ENCODE results near the gene OBSCN. TPM values are rescaled to one million over a fixed set of nuclear protein-coding genes. Genes with fewer than 3 reads are reported as not detected.
A peak's percentile ranks its signal among the peaks of the same experiment; 100 is the strongest.

OBSCN gene
- total and polyA plus RNA-seq, 11 donors = 155 to 524 (median 354) TPM

DNA sequence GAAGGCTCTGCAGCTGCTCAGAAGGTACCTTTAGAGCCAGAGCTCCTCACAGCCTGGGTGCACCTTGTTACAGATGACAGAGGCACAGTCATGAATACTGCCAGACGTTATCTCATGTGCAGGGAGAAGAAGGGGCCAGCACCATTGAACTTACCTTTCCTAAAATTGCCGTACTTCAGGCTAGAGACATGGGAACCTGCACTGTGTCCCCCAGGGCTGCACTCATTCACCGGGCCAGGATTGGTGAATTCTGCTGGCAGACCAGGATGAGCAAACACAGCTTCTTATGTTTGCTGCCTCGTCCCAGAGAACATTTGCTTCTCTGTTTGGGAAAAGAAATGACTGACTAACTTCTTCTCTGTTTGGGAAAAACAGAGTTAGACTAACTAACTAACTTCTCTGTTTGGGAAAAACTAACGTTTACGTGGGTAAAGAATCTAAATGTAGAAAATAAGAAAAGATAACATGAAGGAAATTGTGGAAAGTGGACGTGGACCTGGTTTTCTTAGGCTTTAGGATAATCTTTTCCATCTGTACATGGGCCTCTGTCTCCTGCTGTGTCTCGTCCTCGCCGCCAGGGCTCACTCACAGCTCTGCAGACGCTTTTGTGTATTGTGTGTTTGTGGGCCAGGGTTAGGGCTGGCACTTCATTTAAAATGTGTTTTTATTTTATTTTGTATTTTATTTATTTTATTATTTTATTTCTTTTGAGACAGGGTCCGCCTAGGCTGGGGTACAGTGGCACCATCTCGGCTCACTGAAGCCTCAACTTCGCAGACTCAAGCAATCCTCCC is 9.9 kb downstream of the OBSCN start:
- 63 to 76% (median 69%) methylated on average over 14 of the region's 14 CpGs for WGBS, 4 donors
- intact Hi-C loops (cut with DNase I) = loop anchor here in 1 of 10 donors (10.0 kb wide), 1 partner anchor 237 kb away; a partner anchor contains a TSS
- Histone ChIP-seq H3K9me3 (no peaks in the 10 kb centered on the region), H3K27ac (peak overlapping the region in 1 of 12 donors; percentile 99), H3K4me1 (peaks cover 0 to 56% (median 16%) of the 10 kb centered on the region in 12 donors), H3K36me3 (peaks cover 0 to 82% (median 49%) of the 10 kb centered on the region in 9 donors), H3K27me3 (peaks cover 0 to 5% (median 0%) of the 10 kb centered on the region in 9 donors), H3K4me3 (no peak overlapping the region)
- no peak for ATAC-seq
- TF ChIP-seq, protein P1, sequence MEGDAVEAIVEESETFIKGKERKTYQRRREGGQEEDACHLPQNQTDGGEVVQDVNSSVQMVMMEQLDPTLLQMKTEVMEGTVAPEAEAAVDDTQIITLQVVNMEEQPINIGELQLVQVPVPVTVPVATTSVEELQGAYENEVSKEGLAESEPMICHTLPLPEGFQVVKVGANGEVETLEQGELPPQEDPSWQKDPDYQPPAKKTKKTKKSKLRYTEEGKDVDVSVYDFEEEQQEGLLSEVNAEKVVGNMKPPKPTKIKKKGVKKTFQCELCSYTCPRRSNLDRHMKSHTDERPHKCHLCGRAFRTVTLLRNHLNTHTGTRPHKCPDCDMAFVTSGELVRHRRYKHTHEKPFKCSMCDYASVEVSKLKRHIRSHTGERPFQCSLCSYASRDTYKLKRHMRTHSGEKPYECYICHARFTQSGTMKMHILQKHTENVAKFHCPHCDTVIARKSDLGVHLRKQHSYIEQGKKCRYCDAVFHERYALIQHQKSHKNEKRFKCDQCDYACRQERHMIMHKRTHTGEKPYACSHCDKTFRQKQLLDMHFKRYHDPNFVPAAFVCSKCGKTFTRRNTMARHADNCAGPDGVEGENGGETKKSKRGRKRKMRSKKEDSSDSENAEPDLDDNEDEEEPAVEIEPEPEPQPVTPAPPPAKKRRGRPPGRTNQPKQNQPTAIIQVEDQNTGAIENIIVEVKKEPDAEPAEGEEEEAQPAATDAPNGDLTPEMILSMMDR (IDR thresholded peaks at IDR 0.05) = no peak
- TF ChIP-seq POLR2A (IDR thresholded peaks at IDR 0.05) = no peak
- DNase-seq = no peak

DNA sequence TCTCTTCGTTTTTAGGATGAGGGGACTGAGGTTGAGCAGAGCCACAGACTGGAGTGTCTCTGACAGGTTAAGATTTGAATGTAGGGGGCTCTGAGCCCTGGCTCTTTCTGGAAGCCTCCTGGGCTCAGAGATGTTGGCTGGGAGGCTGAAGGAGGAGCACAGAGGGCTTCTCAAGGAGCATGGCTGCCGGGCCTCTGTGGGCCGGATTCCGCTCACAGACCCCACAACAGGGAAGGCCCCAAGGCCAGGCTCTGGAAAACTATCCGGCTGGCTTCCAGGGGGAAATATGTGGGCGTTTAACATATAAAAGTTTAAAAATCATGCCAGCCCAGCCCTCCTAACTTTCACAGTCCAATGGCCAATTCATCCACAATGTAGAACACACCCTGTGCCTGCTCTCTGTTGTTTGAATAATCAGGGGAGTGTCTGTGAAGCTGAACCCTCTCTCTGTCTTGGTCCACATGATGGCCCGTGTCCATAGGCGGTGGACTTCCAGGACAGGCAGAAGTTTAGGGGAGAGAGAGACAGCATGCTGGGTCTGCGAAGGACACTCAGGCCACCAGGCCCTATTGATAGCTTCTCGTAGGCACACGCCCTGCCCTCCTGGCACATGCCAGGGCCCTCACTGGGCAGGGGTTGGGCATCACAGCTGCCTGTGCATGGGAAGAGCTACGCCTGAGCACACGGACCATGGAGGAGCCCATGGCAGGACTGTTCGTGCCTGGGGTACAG is 10.8 kb downstream of the OBSCN start:
- Histone ChIP-seq H3K4me3 (no peak overlapping the region), H3K36me3 (peaks cover 0 to 86% (median 49%) of the 10 kb centered on the region in 9 donors), H3K27ac (peak overlapping the region in 2 of 12 donors; percentile 9 to 99), H3K4me1 (peaks cover 0 to 57% (median 11%) of the 10 kb centered on the region in 12 donors), H3K9me3 (no peaks in the 10 kb centered on the region), H3K27me3 (peaks cover 0 to 5% (median 0%) of the 10 kb centered on the region in 9 donors)
- TF ChIP-seq, protein P1 (IDR thresholded peaks at IDR 0.05) = no peak
- TF ChIP-seq POLR2A (IDR thresholded peaks at IDR 0.05) = no peak
- DNase-seq (peak in 1 of 5 donors; percentile 49), ATAC-seq (peak; percentile 8 to 54 (median 38))
- 64 to 71% (median 67%) methylated on average over 8 to 14 of the region's 14 CpGs for WGBS, 4 donors
- intact Hi-C loops (cut with DNase I) = loop anchor here in 1 of 10 donors (10.0 kb wide), 1 partner anchor 236 kb away; a partner anchor contains a TSS

GRCh38 chr1:228219245-228219961 is 11.6 kb downstream of the OBSCN start:
- 54 to 87% (median 74%) methylated on average over 9 to 16 of the region's 16 CpGs for WGBS, 4 donors
- Histone ChIP-seq H3K9me3 (peaks cover 0 to 4% (median 0%) of the 10 kb centered on the region in 12 donors), H3K27ac (peak overlapping the region in 1 of 12 donors; percentile 99), H3K27me3 (no peaks in the 10 kb centered on the region), H3K4me1 (peaks cover 0 to 57% (median 7%) of the 10 kb centered on the region in 12 donors), H3K4me3 (no peak overlapping the region), H3K36me3 (peaks cover 0 to 88% (median 53%) of the 10 kb centered on the region in 9 donors)
- TF ChIP-seq, protein P1 (IDR thresholded peaks at IDR 0.05) = no peak
- TF ChIP-seq POLR2A (IDR thresholded peaks at IDR 0.05) = no peak
- ATAC-seq (peak in 1 of 4 donors; percentile 0), DNase-seq (peak in 1 of 5 donors; percentile 50)
- intact Hi-C loops (cut with DNase I) = loop anchor here in 1 of 10 donors (10.0 kb wide), 1 partner anchor 235 kb away; a partner anchor contains a TSS

Data from heart left ventricle (tissue), 16 donors.